Left cardiac atrium (tissue), 4 donors: ENCODE measurements around the gene B4GALT2. TPM values are rescaled to one million over a fixed set of nuclear protein-coding genes. Genes with fewer than 3 reads are reported as not detected.

Source experiments
- ATAC-seq, 2 donors: fragments of 200-7000 bp; cut with Tn5 transposase; one replicate each; pipeline ENCODE4 v1.9.1; 2020; ENCODE audit warnings: mild to moderate bottlenecking in 2 of 2, moderate library complexity in 2 of 2
- DNase-seq: peaks from one replicate; pipeline ENCODE4 v3.0.0-alpha.2; 2020
- intact Hi-C, 2 donors: fragments of 100-400 bp; cut with DNase I; formaldehyde crosslinking; loops; one replicate each; pipeline versions ENCODE4 v1.14.1 to v1.15.1; 2022 to 2023
- total RNA-seq, 2 donors: library from RNA; stranded (reverse); fragmentation: NEBNext Ultra II Directional; extraction: Animal tissue kit (Norgen Biotek cat#: 25700); gene quantifications; one replicate each; pipeline ENCODE4 v1.2.1, GENCODE V29; 2021
- donor health status: DM: no; HTN: yes; CAD: no.
- donor health status: DM: no; HTN: yes; CAD: no; lungs with severe emphysema.
- donor health status: DM: yes; HTN: yes; CAD: no.
- donor health status: Dilated cardiomyopathy.

B4GALT2 gene
- total RNA-seq, 2 donors from 2014 or later = 35.5 to 44.2 TPM

DNA sequence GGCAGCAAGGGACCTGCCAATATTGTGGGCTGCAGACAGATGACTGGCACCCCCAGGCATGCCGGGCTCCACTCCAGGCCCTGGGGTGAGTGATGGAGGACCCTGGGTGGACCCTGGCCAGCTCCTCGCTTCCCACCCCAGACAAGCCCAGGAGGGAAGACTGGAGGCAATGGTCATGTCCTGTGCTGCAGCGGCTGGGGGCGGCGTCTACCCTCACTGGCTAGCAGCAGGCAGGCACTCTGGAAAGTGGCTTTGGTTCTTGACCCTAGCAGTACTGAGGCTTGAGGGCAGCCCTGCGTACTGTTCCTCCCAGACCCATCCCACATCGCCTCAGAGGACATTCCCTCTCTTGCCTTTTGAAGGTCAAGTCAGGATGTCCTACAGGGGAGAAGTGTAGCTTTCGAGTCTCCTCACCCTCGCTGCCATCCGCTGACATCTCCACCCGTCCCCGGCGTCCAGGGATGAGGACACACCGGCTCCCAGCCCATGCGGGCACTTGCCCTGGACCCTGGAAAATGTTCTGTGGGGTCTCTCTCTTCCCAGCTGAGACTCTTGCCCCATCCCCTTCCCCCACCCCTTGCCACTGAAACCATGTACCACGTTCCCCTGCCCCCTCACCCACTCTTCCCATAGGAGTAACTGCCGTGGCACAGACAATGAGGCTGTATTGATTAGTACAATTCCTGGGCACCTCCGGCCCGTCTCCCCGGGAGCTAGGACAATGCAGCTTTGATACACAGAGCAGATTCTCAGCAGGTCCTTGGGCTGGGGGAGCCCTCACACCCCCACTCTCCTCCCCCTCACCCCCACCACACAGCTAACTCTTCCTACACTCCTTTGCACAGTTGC lies 37.3 kb downstream of the B4GALT2 start:
- intact Hi-C loops = no loop called here
- ATAC-seq (no peak), DNase-seq (no peak)

GRCh38 chr1:44016890-44017400 lies 37.9 kb downstream of the B4GALT2 start:
- DNase-seq = no peak
- intact Hi-C loops = no loop called here
- no peak for ATAC-seq

- DNase-seq = no peak
- intact Hi-C loops = no loop called here
- no peak for ATAC-seq
Observed at GRCh38 chr1:44019466-44019948, 40.5 kb downstream of the B4GALT2 start.

GRCh38 chr1:44020464-44020863 lies 41.5 kb downstream of the B4GALT2 start:
- intact Hi-C loops = no loop called here
- DNase-seq = no peak

GRCh38 chr1:44021156-44021555 lies 42.1 kb downstream of the B4GALT2 start:
- intact Hi-C loops = no loop called here

More at GRCh38 chr1:44020464-44020863, 41.5 kb downstream of the B4GALT2 start:
- no peak for ATAC-seq

GRCh38 chr1:44021581-44022321 lies 42.7 kb downstream of the B4GALT2 start:
- ATAC-seq (peak; percentile 27 to 32), DNase-seq (no peak)
- intact Hi-C loops = no loop called here

More at GRCh38 chr1:44021156-44021555, 42.1 kb downstream of the B4GALT2 start:
- ATAC-seq (no peak), DNase-seq (no peak)

- no peak for DNase-seq
- no peak for ATAC-seq
- intact Hi-C loops = no loop called here
Observed at GRCh38 chr1:44024031-44024902, 45.3 kb downstream of the B4GALT2 start.

DNA sequence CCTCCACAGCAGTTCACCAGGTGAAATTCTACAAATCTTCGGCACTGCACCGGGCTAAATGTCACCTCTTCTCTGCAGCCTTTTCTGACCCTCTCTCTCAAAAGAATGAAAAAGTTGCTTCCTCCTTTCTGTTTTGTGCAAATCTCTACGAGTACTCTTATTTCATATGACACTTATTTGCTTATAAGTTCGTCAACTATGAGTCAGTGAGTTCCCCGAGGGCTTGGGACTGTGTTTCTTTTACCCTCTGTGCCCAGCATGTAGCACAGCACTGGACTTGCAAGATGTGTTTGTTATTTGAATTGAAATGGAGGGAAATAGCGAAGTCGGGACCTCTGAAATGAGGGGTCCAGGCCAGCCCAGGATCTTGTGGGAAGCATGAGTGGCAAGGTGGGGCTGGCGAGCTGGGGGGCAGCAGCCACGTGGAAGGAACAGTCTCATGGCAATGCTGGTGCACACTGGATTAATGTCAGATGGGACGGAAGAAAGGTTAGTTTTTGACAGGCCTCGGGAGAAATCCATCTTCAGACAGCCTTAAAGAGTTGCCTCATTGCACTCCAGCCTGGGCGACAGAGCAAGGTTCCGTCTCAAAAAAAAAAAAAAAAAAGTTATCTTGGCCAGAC lies 46.0 kb downstream of the B4GALT2 start:
- ATAC-seq = no peak

GRCh38 chr1:44025816-44026215 lies 46.8 kb downstream of the B4GALT2 start:
- intact Hi-C loops = no loop called here
- DNase-seq (no peak), ATAC-seq (no peak)

More for the DNA sequence above, 46.0 kb downstream of the B4GALT2 start:
- intact Hi-C loops = no loop called here
- DNase-seq = no peak

DNA sequence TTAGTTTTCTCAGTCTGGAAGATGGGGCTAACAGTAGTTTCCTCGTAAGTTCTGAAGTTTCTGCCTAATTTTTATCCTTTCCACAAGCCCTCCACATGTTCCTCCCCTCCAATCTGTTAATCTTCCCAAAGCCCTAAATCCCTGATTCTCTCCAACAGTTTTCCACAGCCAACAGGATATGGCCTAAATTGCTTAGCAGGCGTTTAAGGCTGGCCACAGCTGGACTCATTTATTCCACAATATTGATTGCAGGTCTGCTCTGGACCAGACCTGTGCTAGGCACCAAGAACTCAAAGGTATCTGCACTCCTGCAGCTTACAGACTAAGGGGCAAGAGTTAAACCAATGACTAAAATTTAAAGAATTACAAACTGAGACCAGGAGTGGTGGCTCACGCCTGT lies 48.3 kb downstream of the B4GALT2 start:
- intact Hi-C loops = no loop called here
- no peak for DNase-seq
- no peak for ATAC-seq

GRCh38 chr1:44029260-44029910 lies 50.4 kb downstream of the B4GALT2 start:
- peak; percentile 4 to 5 for ATAC-seq
- DNase-seq = no peak
- intact Hi-C loops = no loop called here

GRCh38 chr1:44029911-44030604 lies 51.0 kb downstream of the B4GALT2 start:
- DNase-seq (peak; percentile 93), ATAC-seq (peak; percentile 90 to 95)
- intact Hi-C loops = no loop called here

GRCh38 chr1:44030605-44031251 lies 51.7 kb downstream of the B4GALT2 start:
- intact Hi-C loops = no loop called here
- peak; percentile 60 for DNase-seq
- ATAC-seq = peak; percentile 53 to 64

GRCh38 chr1:44031252-44032169 lies 52.5 kb downstream of the B4GALT2 start, which contains the start of gene SLC6A9:
Gene SLC6A9 (minus strand): TSS chr1:44031462. CDS start chr1:44024277, 7,185 bp downstream.
- ATAC-seq = peak; percentile 42 to 50
- intact Hi-C loops = no loop called here
- DNase-seq = peak; percentile 67

- ATAC-seq (no peak), DNase-seq (no peak)
- intact Hi-C loops = no loop called here
Observed at GRCh38 chr1:44032170-44032790, 53.3 kb downstream of the B4GALT2 start.
